ENCODE data around the gene UAP1L1.

UAP1L1 gene

GRCh38 chr9:137097761-137098462, 20.6 kb downstream of the UAP1L1 start:
- DNase-seq (ENCODE audit: low read depth) = no peak

- no peak for DNase-seq (ENCODE audit: low read depth)
Measured at GRCh38 chr9:137099231-137099630, 21.9 kb downstream of the UAP1L1 start.

- no peak for DNase-seq (ENCODE audit: low read depth)
Measured at GRCh38 chr9:137103206-137103999, 26.1 kb downstream of the UAP1L1 start.

- DNase-seq (ENCODE audit: low read depth) = no peak
Measured at GRCh38 chr9:137105814-137106661, 28.7 kb downstream of the UAP1L1 start.

GRCh38 chr9:137106662-137107250, 29.4 kb downstream of the UAP1L1 start:
- DNase-seq (ENCODE audit: low read depth) = no peak

GRCh38 chr9:137107312-137107921, 30.1 kb downstream of the UAP1L1 start:
- no peak for DNase-seq (ENCODE audit: low read depth)

GRCh38 chr9:137107982-137108381, 30.7 kb downstream of the UAP1L1 start:
- no peak for DNase-seq (ENCODE audit: low read depth)

- no peak for DNase-seq (ENCODE audit: low read depth)
Measured at GRCh38 chr9:137108608-137109249, 31.4 kb downstream of the UAP1L1 start.

GRCh38 chr9:137109250-137110146, 32.2 kb downstream of the UAP1L1 start:
- DNase-seq (ENCODE audit: low read depth) = no peak

- no peak for DNase-seq (ENCODE audit: low read depth)
Measured at GRCh38 chr9:137110147-137110910, 33.0 kb downstream of the UAP1L1 start.

- DNase-seq (ENCODE audit: low read depth) = no peak
Measured at GRCh38 chr9:137110911-137111787, 33.8 kb downstream of the UAP1L1 start.

- DNase-seq (ENCODE audit: low read depth) = no peak
Measured at GRCh38 chr9:137111788-137112563, 34.7 kb downstream of the UAP1L1 start.

GRCh38 chr9:137112564-137113384, 35.5 kb downstream of the UAP1L1 start:
- no peak for DNase-seq (ENCODE audit: low read depth)

- no peak for DNase-seq (ENCODE audit: low read depth)
Measured at GRCh38 chr9:137113385-137114159, 36.3 kb downstream of the UAP1L1 start.

GRCh38 chr9:137114220-137114612, 36.9 kb downstream of the UAP1L1 start:
- no peak for DNase-seq (ENCODE audit: low read depth)

All from activated T-cell treated with anti-CD3 and anti-CD28 coated beads for 1 hour (primary cell).